ENCODE measurements around the gene CAPS2.

Gene CAPS2

DNA sequence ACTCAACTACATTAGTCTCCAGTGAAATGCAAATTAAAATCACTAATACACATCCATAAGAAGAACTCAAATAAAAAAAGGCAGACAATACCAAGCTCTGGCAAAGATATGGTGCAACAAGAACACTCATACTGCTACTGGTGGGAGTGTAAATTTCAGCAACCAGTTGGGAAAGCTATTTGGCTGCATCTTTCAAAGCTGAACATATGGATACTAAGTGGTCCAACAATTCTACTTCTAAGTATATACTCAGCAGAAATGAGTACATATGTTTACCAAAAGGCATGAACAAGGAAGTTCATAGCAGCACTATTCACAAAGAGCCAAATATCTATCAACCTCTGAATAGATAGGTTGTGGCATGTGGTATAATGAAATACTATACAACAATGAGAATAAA lies 27.3 kb downstream of the CAPS2 start:
- DNase-seq = no peak

DNA sequence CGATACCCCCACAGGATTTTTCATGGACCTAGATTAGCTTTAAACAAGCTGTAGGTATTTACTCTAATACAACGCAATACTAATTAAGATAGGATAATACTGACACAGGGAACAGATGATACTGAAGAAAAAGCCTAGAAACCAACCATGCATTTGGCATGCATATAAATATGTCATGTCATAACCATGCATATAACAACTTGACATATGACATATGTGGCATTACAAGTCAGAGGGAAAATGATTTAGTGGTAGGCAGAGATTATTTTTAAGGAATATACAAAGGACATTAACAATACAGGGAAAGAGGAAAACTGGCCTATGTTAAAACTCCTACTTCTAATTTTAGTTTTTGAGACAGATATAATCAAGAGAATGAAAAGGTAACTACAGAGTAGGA lies 27.9 kb downstream of the CAPS2 start:
- no peak for DNase-seq

DNA sequence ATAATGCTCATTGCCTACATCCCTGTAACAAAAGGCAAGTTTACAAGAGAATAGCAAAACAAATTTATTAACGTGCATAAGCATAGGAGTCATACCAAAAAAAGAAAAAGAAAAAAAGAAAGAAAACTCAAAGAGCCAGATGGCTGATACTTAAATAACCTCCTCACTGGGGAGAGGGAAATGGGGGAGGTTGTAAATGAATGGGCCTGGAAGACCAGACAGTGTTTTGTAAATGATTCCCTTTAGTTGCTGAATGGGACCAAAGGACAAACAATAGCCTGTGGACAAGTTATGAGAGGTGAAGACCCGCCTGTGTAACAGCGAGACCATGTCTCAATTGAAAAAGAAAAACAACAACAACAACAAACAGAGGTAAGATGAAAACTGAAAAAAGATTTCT lies 35.3 kb downstream of the CAPS2 start:
- DNase-seq = no peak

DNA sequence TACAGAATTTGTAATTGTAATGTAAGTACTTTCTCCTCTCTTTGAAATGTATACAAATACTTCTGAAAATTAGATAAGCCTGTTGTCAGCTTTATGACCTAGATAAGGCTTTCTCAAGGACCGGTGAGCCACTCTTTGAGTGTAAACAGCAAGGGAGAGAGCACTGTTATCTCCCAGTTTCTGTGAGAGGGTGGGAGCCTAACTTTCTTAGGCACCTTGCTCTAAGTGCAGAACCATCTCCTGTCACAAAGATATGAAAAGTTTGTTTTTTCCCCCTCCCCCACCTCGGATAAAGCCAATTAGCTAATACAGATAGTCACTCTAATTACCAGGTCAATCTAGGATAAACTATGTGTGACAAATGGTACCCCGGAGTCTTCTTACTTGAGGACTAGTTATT lies 35.8 kb downstream of the CAPS2 start:
- DNase-seq = no peak

DNA sequence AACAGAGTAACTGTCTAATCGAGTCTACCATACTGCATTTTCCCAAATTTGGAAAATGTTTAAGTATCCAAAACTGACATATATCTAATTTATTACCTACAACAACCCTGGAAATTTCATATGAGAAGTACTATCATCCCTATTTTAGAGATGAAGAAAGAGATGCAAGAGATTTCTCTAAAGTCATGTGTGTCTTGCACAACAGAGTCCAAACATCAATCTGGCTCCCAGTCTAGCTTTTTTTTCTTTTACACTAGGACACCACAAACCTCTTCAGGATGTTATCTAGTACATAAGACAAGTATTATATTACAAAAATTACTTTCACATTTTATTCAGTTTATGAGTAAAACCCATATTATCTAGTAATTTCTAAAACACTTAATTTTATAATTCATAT lies 39.1 kb downstream of the CAPS2 start:
- no peak for DNase-seq

DNA sequence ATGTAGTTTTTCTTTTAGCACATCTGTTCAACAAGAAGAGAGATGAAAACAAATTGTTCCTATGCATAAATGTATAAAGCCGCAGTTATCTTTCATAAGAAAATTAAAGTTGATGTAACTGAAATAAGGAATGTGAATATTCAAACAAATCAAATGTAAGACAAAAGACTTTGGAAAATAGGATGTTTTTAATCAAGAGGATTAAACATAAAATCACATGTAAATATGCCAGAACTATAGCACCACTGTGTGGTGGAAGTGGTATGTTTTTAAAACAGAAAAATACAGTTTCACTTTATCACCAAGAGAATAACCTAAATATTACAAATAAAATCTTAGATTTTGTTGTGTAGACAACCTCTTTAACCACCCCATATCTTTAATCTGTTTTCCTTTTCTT lies 40.4 kb downstream of the CAPS2 start:
- DNase-seq = no peak

DNA sequence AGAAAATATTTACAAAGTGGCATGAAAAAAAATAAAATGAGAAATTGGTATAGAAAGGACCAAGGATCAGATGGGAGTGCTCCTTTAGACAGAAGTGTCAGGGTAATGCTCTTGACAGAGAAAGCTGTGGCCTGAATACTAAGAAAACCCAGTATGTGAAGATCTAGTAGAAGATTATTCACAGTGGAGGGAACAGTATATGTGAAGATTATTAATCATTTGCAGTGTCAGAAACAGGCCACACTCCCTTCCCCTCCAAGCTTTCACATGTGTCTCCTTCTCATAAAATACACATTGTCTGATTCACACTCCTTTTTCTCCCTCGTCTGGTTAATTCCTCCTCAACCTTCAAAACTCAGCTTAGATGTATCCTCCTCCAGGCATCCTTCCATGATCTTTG lies 41.3 kb downstream of the CAPS2 start:
- DNase-seq = no peak

- DNase-seq = no peak
Observed at GRCh38 chr12:75275702-75276101, 54.4 kb downstream of the CAPS2 start.

- DNase-seq = no peak
Observed at GRCh38 chr12:75271576-75271975, 58.5 kb downstream of the CAPS2 start.

- no peak for DNase-seq
Observed at GRCh38 chr12:75270157-75270556, 60.0 kb downstream of the CAPS2 start.

- DNase-seq = no peak
Observed at GRCh38 chr12:75269209-75269608, 60.9 kb downstream of the CAPS2 start.

DNA sequence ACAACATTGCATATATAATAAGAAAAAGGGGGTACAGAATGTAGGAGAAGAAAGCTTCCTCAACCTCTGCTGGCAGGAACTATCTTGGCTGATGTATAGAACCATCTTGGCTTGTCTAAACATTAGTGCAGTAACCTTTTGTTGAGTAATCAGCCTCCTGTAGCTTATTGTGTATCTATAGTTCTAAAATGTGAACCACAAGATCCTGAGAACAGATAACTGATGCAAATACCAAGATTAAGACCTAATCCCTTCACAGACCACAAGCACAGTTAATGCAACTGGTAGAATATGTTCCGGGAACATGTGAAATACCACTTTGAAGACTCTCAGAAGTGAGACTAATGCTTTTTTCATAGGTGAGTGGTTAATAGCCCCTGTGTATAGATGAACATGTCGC lies 69.8 kb downstream of the CAPS2 start:
- no peak for DNase-seq

- DNase-seq = no peak
Observed at GRCh38 chr12:75259143-75259542, 71.0 kb downstream of the CAPS2 start.

- no peak for DNase-seq
Observed at GRCh38 chr12:75257510-75257909, 72.6 kb downstream of the CAPS2 start.

- DNase-seq = no peak
Observed at GRCh38 chr12:75245108-75245507, 85.0 kb downstream of the CAPS2 start.

GRCh38 chr12:75239987-75240386 lies 90.1 kb downstream of the CAPS2 start:
- DNase-seq = no peak

DNA sequence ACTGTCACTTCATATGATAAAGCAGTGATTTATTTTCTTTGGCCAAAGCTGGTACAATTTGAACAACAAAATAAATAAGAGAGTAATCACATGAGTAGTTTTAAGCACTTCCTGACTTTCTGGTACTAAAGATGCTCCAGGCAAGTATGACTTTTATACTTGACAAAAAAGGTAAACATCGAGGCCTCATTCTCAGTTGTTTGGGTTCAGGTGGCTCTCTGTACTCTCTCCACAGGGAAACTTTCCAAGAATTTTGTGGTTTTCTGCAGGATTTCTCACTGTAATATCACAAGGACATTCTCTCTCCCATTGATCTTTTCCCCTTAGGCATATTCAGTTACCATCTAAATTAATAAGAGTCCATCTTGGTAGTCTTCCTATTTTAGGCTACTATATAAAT lies 93.9 kb downstream of the CAPS2 start:
- DNase-seq = no peak

- no peak for DNase-seq
Observed at GRCh38 chr12:75227132-75227531, 103.0 kb downstream of the CAPS2 start.

All from activated CD4-positive, CD25-positive, alpha-beta regulatory T cell (primary cell).